HepG2 (cell line): ENCODE measurements around the gene SUPT6H. TPM values are rescaled to one million over a fixed set of nuclear protein-coding genes. Genes with fewer than 3 reads are reported as not detected.

Source experiments
- AHDC1 ChIP-seq: sonication (generic); formaldehyde crosslinking; IDR thresholded peaks from 2 replicates; pipeline ENCODE4 v1.5.1; 2020; ENCODE audit warnings: mild to moderate bottlenecking, missing genetic modification reagents, borderline replicate concordance
- ARHGAP35 ChIP-seq: sonication (generic); formaldehyde crosslinking; IDR thresholded peaks from 2 replicates; pipeline ENCODE4 v1.9.0; 2022; ENCODE audit warnings: mild to moderate bottlenecking, inconsistent platforms, moderate library complexity, missing genetic modification reagents, borderline replicate concordance
- FOXA1 ChIP-seq, 2 experiments: fragments of 450-650 bp in 1 of 2; sonication (generic) in 1 of 2; formaldehyde crosslinking in 1 of 2; IDR thresholded peaks; 2 replicates each; pipeline versions ENCODE4 v1.4.0 to v1.6.1; 2016 to 2020; ENCODE audit warnings: missing genetic modification reagents in 1 of 2
- GABPA ChIP-seq, 2 experiments: IDR thresholded peaks; 2 replicates each; pipeline ENCODE4 v1.6.1; 2011 to 2016; ENCODE audit warnings: low read depth in 2 of 2, low read length in 1 of 2, missing biosample characterization in 1 of 2, missing genetic modification characterization in 1 of 2
- MYC ChIP-seq: sonication (generic); formaldehyde crosslinking; IDR thresholded peaks from 2 replicates; pipeline ENCODE4 v1.9.0; 2021; ENCODE audit warnings: missing genetic modification reagents, borderline replicate concordance
- NFIB ChIP-seq: sonication (generic); formaldehyde crosslinking; IDR thresholded peaks from 2 replicates; pipeline ENCODE4 v1.9.0; 2021; ENCODE audit warnings: missing genetic modification reagents, mild to moderate bottlenecking, borderline replicate concordance
- POLR2G ChIP-seq: fragments of 200-400 bp; formaldehyde crosslinking; IDR thresholded peaks from 2 replicates; pipeline ENCODE4 v1.6.1; 2018; ENCODE audit warnings: mild to moderate bottlenecking, low read depth, low read length, moderate library complexity
- SNAPC2 ChIP-seq: sonication (generic); formaldehyde crosslinking; IDR thresholded peaks from 2 replicates; pipeline ENCODE4 v1.8.1; 2022; ENCODE audit warnings: mild to moderate bottlenecking, missing genetic modification reagents
- SYNCRIP ChIP-seq: fragments of 200-400 bp; formaldehyde crosslinking; IDR thresholded peaks from 2 replicates; pipeline ENCODE4 v1.6.1; 2018; ENCODE audit warnings: mild to moderate bottlenecking, low read depth, low read length; ENCODE audit not compliant: insufficient read depth
- ZNF766 ChIP-seq: sonication (generic); formaldehyde crosslinking; IDR thresholded peaks from 2 replicates; pipeline ENCODE4 v1.5.0; 2020; ENCODE audit warnings: missing genetic modification reagents, borderline replicate concordance
- ZNF775 ChIP-seq: sonication (generic); formaldehyde crosslinking; IDR thresholded peaks from 2 replicates; pipeline ENCODE4 v1.4.0; 2020; ENCODE audit warnings: missing genetic modification reagents, mild to moderate bottlenecking, moderate library complexity, borderline replicate concordance
- ZSCAN25 ChIP-seq: sonication (generic); formaldehyde crosslinking; IDR thresholded peaks from 2 replicates; pipeline ENCODE4 v1.8.0; 2022; ENCODE audit warnings: mild to moderate bottlenecking, missing genetic modification reagents
- polyA plus RNA-seq, 8 experiments: library from polyadenylated mRNA; depleted of rRNA in 3 of 8; stranded (reverse) in 7 of 8; unstranded in 1 of 8; fragments of >200 nt; fragmentation: Illumina TruSeq in 4 of 8; extraction: Trizol in 4 of 8; gene quantifications; 2 replicates each; pipeline versions ENCODE4 v1.2.1 to v1.2.3, GENCODE V29; 2011 to 2016; ENCODE audit warnings: low read depth in 4 of 8, missing spikeins in 1 of 8, mixed read lengths in 1 of 8; ENCODE audit not compliant: insufficient read depth in 1 of 8
- total RNA-seq, 5 experiments: library from RNA; depleted of rRNA; stranded (reverse); fragments of >200 nt; fragmentation: Illumina TruSeq; extraction: Trizol; gene quantifications; 2 replicates each; pipeline ENCODE4 v1.2.3, GENCODE V29; 2016; ENCODE audit warnings: low read depth in 1 of 5
- TF ChIP-seq, protein P1 (sequence below): sonication (generic); formaldehyde crosslinking; IDR thresholded peaks from 2 replicates; pipeline ENCODE4 v1.4.0; 2020; ENCODE audit warnings: mild to moderate bottlenecking, missing genetic modification reagents
- TF ChIP-seq, protein P2 (sequence below): IDR thresholded peaks from 2 replicates; pipeline ENCODE4 v1.6.1; 2016

The SUPT6H gene
- total and polyA plus RNA-seq, 2 of the 13 experiments (the other 11 are each of a cell fraction or from before 2014, with no cell fraction given): 32.7 to 39.9 TPM

DNA sequence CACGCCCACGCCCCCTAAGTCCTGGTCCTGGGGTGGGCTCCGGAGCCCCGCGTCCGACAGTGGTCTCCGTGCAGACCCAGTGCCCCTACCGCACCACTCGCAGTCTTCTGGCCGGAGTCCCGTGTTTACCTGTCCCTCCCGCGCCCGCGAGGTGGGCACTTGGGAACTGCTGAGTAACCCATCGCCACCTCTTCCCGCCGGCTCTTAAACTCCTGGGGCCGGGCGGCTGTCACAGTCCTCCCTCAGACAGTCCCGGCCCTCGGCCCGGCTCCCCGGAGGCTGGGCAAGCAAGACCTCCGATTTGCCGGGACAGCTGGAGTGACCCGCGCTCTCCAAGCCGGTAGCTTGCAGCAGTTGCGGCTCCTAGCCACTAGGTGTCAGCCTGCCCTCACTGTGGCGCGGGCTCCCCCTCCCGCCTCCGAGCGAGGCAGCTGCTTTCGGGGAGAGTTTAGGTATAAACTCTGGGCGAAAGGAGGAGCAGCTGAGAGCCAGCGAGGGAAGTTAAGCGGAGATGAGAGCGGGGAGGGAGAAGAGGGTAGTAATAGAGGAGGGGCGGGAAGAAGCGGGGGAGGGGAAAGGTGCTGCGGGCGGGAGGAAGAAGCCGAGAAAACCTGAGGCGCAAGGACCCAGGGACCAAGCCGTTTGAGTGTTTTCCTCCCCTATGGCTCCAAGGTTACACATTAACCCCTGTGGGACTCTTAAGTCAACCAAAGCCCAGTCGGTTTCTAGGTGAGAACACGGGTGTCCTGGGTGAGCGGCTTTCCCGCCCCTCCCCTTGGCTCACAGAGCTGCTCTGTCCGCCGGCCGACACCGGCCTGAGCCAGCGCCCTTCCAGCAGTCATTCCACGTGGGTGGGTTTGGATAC lies 64.9 kb downstream of the SUPT6H start (continued):
- TF ChIP-seq, protein P1, sequence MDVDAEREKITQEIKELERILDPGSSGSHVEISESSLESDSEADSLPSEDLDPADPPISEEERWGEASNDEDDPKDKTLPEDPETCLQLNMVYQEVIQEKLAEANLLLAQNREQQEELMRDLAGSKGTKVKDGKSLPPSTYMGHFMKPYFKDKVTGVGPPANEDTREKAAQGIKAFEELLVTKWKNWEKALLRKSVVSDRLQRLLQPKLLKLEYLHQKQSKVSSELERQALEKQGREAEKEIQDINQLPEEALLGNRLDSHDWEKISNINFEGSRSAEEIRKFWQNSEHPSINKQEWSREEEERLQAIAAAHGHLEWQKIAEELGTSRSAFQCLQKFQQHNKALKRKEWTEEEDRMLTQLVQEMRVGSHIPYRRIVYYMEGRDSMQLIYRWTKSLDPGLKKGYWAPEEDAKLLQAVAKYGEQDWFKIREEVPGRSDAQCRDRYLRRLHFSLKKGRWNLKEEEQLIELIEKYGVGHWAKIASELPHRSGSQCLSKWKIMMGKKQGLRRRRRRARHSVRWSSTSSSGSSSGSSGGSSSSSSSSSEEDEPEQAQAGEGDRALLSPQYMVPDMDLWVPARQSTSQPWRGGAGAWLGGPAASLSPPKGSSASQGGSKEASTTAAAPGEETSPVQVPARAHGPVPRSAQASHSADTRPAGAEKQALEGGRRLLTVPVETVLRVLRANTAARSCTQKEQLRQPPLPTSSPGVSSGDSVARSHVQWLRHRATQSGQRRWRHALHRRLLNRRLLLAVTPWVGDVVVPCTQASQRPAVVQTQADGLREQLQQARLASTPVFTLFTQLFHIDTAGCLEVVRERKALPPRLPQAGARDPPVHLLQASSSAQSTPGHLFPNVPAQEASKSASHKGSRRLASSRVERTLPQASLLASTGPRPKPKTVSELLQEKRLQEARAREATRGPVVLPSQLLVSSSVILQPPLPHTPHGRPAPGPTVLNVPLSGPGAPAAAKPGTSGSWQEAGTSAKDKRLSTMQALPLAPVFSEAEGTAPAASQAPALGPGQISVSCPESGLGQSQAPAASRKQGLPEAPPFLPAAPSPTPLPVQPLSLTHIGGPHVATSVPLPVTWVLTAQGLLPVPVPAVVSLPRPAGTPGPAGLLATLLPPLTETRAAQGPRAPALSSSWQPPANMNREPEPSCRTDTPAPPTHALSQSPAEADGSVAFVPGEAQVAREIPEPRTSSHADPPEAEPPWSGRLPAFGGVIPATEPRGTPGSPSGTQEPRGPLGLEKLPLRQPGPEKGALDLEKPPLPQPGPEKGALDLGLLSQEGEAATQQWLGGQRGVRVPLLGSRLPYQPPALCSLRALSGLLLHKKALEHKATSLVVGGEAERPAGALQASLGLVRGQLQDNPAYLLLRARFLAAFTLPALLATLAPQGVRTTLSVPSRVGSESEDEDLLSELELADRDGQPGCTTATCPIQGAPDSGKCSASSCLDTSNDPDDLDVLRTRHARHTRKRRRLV (CRISPR knock-in tag): no peak
- TF ChIP-seq SNAPC2: 0 out of 2 replicates have a peak, but pooled peaks have one; percentile 42
- peak; percentile 49; the same call in 1 of the 2 replicates for TF ChIP-seq ZSCAN25
- no peak for TF ChIP-seq ZNF766 (CRISPR knock-in tag)
- TF ChIP-seq POLR2G: peak; percentile 78
- peak; percentile 85 for TF ChIP-seq ARHGAP35 (CRISPR knock-in tag)
- TF ChIP-seq GABPA (IDR thresholded peaks at IDR 0.05; ENCODE audit: low read depth, low read length): 0 out of 2 replicates have a peak, but pooled peaks have one; percentile 0
- TF ChIP-seq GABPA (CRISPR knock-in tag; IDR thresholded peaks at IDR 0.05; ENCODE audit: low read depth): peak; percentile 50
- TF ChIP-seq FOXA1 (IDR thresholded peaks at IDR 0.05): no peak
- peak; percentile 47; the same call in 1 of the 2 replicates for TF ChIP-seq FOXA1 (CRISPR knock-in tag; IDR thresholded peaks at IDR 0.05)
- TF ChIP-seq AHDC1 (CRISPR knock-in tag): no peak
- peak; percentile 87 for TF ChIP-seq MYC
- TF ChIP-seq SYNCRIP: no peak
- no peak for TF ChIP-seq NFIB
- TF ChIP-seq, protein P2, sequence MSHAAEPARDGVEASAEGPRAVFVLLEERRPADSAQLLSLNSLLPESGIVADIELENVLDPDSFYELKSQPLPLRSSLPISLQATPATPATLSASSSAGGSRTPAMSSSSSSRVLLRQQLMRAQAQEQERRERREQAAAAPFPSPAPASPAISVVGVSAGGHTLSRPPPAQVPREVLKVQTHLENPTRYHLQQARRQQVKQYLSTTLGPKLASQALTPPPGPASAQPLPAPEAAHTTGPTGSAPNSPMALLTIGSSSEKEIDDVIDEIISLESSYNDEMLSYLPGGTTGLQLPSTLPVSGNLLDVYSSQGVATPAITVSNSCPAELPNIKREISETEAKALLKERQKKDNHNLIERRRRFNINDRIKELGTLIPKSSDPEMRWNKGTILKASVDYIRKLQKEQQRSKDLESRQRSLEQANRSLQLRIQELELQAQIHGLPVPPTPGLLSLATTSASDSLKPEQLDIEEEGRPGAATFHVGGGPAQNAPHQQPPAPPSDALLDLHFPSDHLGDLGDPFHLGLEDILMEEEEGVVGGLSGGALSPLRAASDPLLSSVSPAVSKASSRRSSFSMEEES (CRISPR knock-in tag): 0 out of 2 replicates have a peak, but pooled peaks have one; percentile 31
- peak; percentile 80; the same call in 1 of the 2 replicates for TF ChIP-seq ZNF775 (CRISPR knock-in tag)
